GM18519 (cell line): Measurements from ENCODE around the gene CST11.

ENCODE experiments used
- ATAC-seq: cut with Tn5 transposase; IDR thresholded peaks from one replicate; pipeline ENCODE4 v1.9.1; 2021; ENCODE audit warnings: mild to moderate bottlenecking, moderate library complexity; ENCODE audit not compliant: unreplicated experiment, low FRiP score

Gene CST11

DNA sequence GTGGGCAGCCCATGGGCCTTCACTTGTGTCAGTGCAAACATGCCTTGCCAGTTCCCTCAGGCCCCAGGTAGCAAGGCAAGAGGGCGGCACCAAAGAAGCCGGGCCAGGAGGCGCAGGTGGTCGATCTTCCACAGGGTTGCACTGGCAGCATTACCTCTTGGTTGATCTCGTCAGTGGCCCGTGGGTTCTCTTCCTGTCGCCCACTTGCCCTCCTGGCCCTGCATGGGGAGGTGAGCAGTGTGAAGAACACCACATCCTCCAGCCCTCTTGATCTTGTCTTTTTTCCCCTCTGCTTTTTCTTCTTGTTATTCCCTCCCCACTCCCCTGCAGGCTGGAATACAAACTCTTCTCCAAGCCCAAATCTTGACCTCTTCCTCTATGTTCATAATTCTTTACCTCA lies 3.0 kb upstream of the CST11 start:
- no peak for ATAC-seq

DNA sequence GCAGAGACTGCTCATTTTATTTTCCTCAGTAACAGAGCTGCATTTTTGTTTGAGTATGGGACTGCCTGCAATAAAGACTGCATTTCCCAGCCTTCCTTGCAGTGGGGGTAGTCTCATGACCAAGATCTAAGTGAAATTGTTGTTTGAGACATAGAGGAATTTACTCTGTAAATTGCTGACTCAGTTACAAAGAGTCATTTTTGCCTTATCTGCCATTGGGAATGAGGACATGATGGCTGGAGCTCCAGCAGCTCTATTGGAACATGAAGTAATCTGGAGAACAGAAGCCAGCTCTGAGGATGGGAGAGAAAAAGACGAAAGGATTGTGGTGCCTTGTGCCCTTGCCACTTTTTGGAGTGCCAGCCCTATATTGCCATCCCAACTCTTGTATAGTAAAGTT lies 2.1 kb upstream of the CST11 start:
- no peak for ATAC-seq

- ATAC-seq: no peak
These were observed 1.2 kb upstream of the CST11 start for GRCh38 chr20:23453549-23454543.

GRCh38 chr20:23451956-23452487 lies 654 bp downstream of the CST11 start:
- no peak for ATAC-seq

DNA sequence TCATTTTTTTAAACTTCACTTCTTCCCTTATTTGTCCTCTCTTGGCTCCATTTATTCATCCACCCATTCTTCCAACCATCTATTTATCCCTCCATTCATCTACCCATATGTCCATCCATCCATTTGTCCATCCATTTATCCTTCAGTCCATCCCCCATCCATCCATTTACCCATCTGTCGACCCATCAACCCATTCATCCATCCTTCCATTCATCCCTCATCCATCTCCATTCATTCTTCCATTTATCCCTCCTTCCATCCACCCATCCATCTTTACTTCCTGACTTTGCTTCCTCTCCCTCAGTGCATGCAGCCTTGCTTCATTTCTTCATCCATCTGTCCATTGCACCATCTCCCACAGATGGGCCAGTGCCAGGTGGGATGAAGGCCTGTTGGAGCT lies 1.8 kb downstream of the CST11 start:
- ATAC-seq: no peak

- no peak for ATAC-seq
These were observed 3.3 kb downstream of the CST11 start for GRCh38 chr20:23449421-23449820.

DNA sequence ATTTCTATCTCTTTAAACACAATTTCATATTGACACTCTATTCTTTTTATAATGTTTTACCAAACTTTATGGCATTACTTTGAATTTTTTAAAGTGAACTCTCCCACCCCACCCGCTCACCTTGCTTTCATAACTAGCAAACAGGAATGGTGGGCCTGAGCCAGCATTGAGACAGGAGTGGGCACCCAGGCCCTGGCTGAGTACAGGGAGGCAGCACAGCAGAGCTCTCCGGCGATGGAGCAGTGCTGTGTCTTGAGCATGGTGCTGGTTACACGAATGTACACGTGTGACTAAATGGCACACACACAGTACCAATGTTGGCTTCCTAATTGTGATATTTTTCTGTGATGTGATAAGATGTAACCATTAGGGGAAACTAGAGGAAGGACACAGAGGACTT lies 4.5 kb downstream of the CST11 start:
- ATAC-seq: no peak

DNA sequence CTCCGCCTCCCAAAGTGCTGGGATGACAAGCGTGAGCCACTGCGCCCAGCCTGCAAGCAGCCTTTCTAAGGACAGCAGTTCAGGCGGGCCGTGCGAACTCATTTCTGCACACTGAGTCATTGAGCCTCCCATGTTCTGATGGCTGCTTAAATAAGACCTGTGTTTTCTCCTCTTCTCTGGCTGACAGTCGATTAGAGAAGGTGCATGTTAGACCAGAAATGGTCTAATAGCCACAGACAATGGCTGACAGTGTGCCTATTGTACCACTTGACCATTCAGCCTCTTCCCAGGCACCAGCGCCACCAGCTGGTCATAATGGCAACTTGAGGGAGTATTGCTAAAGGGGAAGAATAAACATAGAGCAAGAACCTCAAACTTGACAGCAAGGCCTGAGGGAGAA lies 6.2 kb downstream of the CST11 start:
- ATAC-seq: peak; percentile 37

DNA sequence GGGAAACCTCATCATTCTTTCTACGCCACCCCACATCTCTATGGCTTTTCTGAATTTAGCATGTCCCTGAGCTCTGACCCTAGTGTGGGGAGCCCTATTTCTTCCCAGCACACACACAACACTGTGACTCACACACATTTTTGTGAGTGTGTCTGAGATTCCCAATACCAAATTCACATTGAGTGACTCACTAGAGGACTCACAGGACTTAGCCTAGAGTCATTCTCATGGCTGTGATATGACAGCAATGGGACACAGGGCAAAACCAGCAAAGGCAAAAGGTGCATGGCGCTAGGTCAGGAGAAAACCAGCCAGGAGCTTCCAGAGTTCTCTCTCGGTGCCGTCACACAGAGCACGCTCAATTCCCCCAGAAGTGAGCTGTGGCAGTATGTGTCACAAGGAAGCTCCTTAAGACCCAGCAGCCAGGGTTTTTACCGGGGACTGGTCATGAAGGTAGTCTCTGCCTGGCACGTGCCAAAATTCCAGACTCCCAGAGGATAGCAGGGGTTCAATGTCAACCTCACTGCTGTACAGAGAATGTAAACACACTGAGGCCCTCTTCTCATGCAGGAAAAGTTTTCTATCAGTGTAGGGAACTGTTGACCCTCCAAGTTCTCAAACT lies 7.0 kb downstream of the CST11 start:
- ATAC-seq: no peak

DNA sequence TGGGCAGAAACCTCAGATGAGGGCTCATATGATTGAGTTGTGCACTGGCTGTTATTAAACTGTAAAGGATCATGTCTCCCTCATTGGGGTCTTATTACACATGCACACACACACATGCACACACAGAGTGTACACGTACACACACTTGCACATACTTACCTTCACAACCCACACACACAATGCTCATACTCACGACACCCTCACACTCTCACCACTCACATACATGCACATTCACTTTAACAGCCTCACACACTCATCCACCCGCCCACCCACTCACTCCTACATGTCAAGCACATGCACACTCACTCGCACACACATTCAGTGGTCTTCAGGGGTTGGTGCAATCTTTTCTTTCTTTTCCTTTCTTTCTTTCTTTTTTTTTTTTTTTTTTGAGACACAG lies 7.8 kb downstream of the CST11 start:
- ATAC-seq: no peak

DNA sequence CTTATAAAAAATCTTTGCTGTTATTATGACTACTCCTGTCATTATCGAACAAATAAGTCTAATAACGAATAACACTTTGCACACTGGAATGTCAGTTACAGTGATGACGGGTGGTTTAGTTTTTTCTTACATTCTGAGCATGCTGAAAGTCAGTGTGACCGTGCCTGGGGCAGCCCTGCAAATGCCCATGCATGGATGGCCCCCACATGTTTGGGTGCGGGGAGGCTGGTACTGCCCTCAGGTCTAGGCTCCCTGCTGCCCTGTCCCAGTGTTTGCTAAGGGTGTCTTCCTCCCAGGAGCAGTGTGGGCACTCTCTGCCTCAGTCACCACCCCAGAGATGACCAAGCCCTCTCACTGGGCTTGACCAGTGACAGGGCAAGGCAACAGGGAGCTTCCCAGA lies 10.2 kb downstream of the CST11 start:
- ATAC-seq: no peak

- ATAC-seq: peak; percentile 72
These were observed 10.8 kb downstream of the CST11 start for GRCh38 chr20:23441850-23442313.

- ATAC-seq: no peak
These were observed 12.7 kb downstream of the CST11 start for GRCh38 chr20:23440004-23440403.

GRCh38 chr20:23438661-23439060 lies 14.0 kb downstream of the CST11 start:
- no peak for ATAC-seq

DNA sequence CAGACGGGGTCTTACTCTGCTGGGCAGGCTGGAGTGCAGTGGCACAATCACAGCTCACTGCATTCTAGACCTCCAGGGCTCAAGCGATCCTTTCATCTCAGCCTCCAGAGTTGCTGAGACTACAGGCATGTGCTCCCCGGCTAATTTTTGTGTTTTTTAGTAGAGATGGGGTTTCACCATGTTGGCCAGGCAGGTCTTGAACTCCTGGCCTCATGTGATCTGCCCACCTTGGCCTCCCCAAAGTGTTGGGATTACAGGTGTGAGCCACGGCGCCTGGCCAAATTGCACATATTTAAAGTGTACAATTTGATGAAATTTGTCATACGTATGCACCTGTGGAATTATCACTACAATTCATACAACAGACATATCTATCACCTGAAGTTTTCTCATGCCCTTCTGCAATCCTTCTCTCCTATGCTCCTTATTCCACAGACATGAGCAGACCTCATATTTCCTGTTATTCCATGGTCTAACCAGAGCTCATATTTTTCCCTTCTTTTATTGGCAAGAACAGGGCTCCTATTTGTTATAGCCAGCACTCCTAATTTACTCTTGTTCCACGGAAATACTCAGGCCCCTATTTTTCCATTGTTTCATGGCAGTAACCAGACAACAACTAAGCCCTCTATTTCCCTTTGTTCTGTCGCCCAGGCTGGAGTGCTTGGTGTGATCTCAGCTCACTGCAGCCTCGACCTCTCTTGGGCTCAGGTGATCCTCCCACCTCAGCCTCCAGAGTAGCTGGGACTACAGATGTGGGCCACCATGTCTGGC lies 15.4 kb downstream of the CST11 start:
- no peak for ATAC-seq

DNA sequence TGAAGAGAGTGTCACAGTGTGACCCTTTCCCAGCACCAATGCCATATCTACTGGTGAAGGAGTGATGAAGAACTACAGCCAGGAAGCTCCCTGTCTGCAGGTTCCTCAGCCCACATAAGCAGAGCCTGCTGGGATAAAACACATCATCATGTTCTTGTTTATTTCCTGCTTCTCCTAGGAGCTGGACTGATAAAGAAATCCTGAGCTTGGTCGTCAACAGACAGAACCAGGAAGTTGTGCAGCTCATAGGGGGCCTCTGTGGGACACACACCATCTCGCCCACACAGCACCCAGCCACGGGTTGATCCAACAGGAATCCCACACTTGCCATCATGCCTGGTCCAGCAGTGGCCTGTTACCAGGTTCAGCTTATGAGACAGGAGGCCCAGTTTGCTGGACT lies 16.0 kb downstream of the CST11 start:
- ATAC-seq: no peak

- no peak for ATAC-seq
These were observed 16.8 kb downstream of the CST11 start for GRCh38 chr20:23435626-23436539.

- no peak for ATAC-seq
These were observed 18.0 kb downstream of the CST11 start for GRCh38 chr20:23434521-23435313.

- ATAC-seq: no peak
These were observed 19.0 kb downstream of the CST11 start for GRCh38 chr20:23433628-23434027.
